Adrenal gland (tissue), 12 donors: Measurements from ENCODE around the gene TAF4. TPM values are rescaled to one million over a fixed set of nuclear protein-coding genes. Genes with fewer than 3 reads are reported as not detected.

Source experiments
- DNase-seq, 7 donors: peaks; one replicate each; pipeline ENCODE4 v3.0.0-alpha.2; 2019 to 2020
- H3K27ac ChIP-seq, 5 donors: fragments of 200-600 bp; sonication (generic) in 4 of 5; 1 replicate in 3 of 5; 2 replicates in 2 of 5; pipeline versions ENCODE4 v1.5.1 to v1.8.0; 2016 to 2020; ENCODE audit warnings: mild to moderate bottlenecking in 1 of 5
- H3K27me3 ChIP-seq: fragments of 200-600 bp; 2 replicates; pipeline ENCODE4 v1.8.0; 2021
- H3K36me3 ChIP-seq, 2 donors: fragments of 200-600 bp; replicated peaks in 1 of 2; 1 replicate in 1 of 2; 2 replicates in 1 of 2; pipeline versions ENCODE4 v1.5.1 to v1.8.0; 2018 to 2022
- H3K4me1 ChIP-seq, 2 donors: fragments of 200-600 bp; replicated peaks in 1 of 2; 1 replicate in 1 of 2; 2 replicates in 1 of 2; pipeline versions ENCODE4 v1.5.1 to v1.8.0; 2018 to 2021
- H3K4me3 ChIP-seq, 4 donors: fragments of 200-600 bp; sonication (generic) in 3 of 4; one replicate each; pipeline ENCODE4 v1.5.1; 2016 to 2018
- H3K9me3 ChIP-seq, 3 donors: fragments of 200-600 bp; sonication (generic) in 1 of 3; replicated peaks in 1 of 3; 1 replicate in 2 of 3; 2 replicates in 1 of 3; pipeline versions ENCODE4 v1.5.1 to v1.8.0; 2016 to 2021
- POLR2A ChIP-seq, 2 donors: fragments of 450-650 bp; IDR thresholded peaks; one replicate each; pipeline ENCODE4 v1.6.1; 2017; ENCODE audit warnings: antibody characterized with exemption in 2 of 2, mild to moderate bottlenecking in 2 of 2, moderate library complexity in 1 of 2
- WGBS, 4 donors: extraction: QIAGEN DNeasy Blood & Tissue Kit in 2 of 4; methylation state at CpG; one replicate each; pipeline versions ENCODE4 v1.1.5 to v1.1.7; 2013 to 2017; 5-methylcytosine and 5-hydroxymethylcytosine counted together
- intact Hi-C, 2 donors: fragments of 100-400 bp; cut with DNase I; formaldehyde crosslinking; loops; one replicate each; pipeline versions ENCODE4 v1.14.1 to v1.15.0; 2022 to 2023
- polyA plus RNA-seq, 3 donors: library from polyadenylated mRNA; stranded (reverse); fragments of 200-250 nt in 2 of 3; fragments of 350-450 nt in 1 of 3; fragmentation: Illumina TruSeq in 1 of 3; extraction: RNeasy Lipid Tissue Mini Kit (QIAGEN cat#74804) in 1 of 3; gene quantifications; one replicate each; pipeline ENCODE4 v1.2.3, GENCODE V29; 2013 to 2014
- total RNA-seq, 9 donors: library from RNA; depleted of rRNA in 4 of 9; stranded (reverse); fragments of >200 nt in 4 of 9; fragments of 120-200 nt in 1 of 9; fragmentation: NEBNext Ultra II Directional in 1 of 9; extraction: Animal tissue kit (Norgen Biotek cat#: 25700) in 1 of 9; gene quantifications; one replicate each; pipeline versions ENCODE4 v1.1.0 to v1.2.4, GENCODE V29; 2013 to 2023
- TF ChIP-seq, protein P1 (sequence below), 6 experiments: fragments of 450-650 bp in 4 of 6; fragments of 200-600 bp in 2 of 6; sonication (generic) in 1 of 6; IDR thresholded peaks; 1 replicate in 5 of 6; 2 replicates in 1 of 6; pipeline versions ENCODE4 v1.5.1 to v1.8.0; 2016 to 2021; ENCODE audit warnings: antibody characterized with exemption in 6 of 6, mild to moderate bottlenecking in 2 of 6, moderate library complexity in 1 of 6
- donor health status: healthy with polysubstance abuse.
- donor health status: Bipolar disorder and iron deficiency.
- donor health status: DM: yes; HTN: yes; CAD: no.
- donor health status: DM: no; HTN: no; CAD: no.
- donor health status: DM: no; HTN: no; CAD: no.
- donor health status: DM: yes; HTN: yes; CAD: no.

The TAF4 gene
- total and polyA plus RNA-seq, 12 donors = 5.2 to 30.9 (median 14.8) TPM

GRCh38 chr20:62069741-62070216, 4.1 kb upstream of the TAF4 start:
- H3K4me1 ChIP-seq = peaks cover 5 to 13% of the 10 kb centered on the region in 2 donors
- peak; percentile 60 to 83 (median 81) for DNase-seq
- H3K4me3 ChIP-seq = no peak overlapping the region
- H3K27me3 ChIP-seq = no peaks in the 10 kb centered on the region
- WGBS, 4 donors = 28 to 79% (median 46%) methylated on average over 5 to 11 of the region's 11 CpGs
- H3K9me3 ChIP-seq = no peaks in the 10 kb centered on the region
- intact Hi-C loops = loop anchor here in 1 of 2 donors (5.0 kb wide), 2 partner anchors 48 to 63 kb away; no protein-coding TSS in a partner anchor
- H3K36me3 ChIP-seq = no peaks in the 10 kb centered on the region
- peak overlapping the region in 4 of 5 donors; percentile 13 to 65 (median 38) for H3K27ac ChIP-seq
- TF ChIP-seq POLR2A (IDR thresholded peaks at IDR 0.05) = peak in 1 of 2 donors; percentile 31
- TF ChIP-seq, protein P1, sequence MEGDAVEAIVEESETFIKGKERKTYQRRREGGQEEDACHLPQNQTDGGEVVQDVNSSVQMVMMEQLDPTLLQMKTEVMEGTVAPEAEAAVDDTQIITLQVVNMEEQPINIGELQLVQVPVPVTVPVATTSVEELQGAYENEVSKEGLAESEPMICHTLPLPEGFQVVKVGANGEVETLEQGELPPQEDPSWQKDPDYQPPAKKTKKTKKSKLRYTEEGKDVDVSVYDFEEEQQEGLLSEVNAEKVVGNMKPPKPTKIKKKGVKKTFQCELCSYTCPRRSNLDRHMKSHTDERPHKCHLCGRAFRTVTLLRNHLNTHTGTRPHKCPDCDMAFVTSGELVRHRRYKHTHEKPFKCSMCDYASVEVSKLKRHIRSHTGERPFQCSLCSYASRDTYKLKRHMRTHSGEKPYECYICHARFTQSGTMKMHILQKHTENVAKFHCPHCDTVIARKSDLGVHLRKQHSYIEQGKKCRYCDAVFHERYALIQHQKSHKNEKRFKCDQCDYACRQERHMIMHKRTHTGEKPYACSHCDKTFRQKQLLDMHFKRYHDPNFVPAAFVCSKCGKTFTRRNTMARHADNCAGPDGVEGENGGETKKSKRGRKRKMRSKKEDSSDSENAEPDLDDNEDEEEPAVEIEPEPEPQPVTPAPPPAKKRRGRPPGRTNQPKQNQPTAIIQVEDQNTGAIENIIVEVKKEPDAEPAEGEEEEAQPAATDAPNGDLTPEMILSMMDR (IDR thresholded peaks at IDR 0.05) = no peak

DNA sequence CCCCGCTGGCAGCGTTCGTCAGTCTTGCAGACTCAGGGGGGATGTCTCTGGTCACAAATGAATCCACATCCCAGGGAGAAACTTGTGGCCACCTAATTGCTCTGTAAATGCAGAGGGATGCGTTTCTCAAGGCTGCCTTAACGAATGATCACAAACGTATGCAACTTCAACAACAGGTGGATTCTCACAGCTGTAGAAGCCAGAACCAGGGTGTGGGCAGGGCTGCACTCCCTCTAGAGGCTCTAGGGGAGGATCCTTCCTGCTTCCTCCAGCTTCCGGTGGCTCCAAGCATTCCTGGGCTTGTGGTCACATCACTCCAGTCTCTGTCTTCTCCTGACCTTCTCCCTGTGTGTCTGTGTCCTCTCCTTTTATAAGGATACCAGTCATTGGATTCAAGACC, 3.3 kb upstream of the TAF4 start:
- Histone ChIP-seq H3K4me1 (peaks cover 6 to 17% of the 10 kb centered on the region in 2 donors), H3K27me3 (no peaks in the 10 kb centered on the region), H3K4me3 (no peak overlapping the region), H3K36me3 (no peaks in the 10 kb centered on the region), H3K27ac (peak overlapping the region in 3 of 5 donors; percentile 13 to 65 (median 15)), H3K9me3 (no peaks in the 10 kb centered on the region)
- WGBS, 4 donors = 88 to 97% (median 90%) methylated on average over 6 to 7 of the region's 7 CpGs
- DNase-seq = peak in 1 of 7 donors; percentile 10
- intact Hi-C loops = loop anchor here in 1 of 2 donors (5.0 kb wide), 2 partner anchors 48 to 63 kb away; no protein-coding TSS in a partner anchor
- TF ChIP-seq, protein P1 (IDR thresholded peaks at IDR 0.05) = no peak
- no peak for TF ChIP-seq POLR2A (IDR thresholded peaks at IDR 0.05)

DNA sequence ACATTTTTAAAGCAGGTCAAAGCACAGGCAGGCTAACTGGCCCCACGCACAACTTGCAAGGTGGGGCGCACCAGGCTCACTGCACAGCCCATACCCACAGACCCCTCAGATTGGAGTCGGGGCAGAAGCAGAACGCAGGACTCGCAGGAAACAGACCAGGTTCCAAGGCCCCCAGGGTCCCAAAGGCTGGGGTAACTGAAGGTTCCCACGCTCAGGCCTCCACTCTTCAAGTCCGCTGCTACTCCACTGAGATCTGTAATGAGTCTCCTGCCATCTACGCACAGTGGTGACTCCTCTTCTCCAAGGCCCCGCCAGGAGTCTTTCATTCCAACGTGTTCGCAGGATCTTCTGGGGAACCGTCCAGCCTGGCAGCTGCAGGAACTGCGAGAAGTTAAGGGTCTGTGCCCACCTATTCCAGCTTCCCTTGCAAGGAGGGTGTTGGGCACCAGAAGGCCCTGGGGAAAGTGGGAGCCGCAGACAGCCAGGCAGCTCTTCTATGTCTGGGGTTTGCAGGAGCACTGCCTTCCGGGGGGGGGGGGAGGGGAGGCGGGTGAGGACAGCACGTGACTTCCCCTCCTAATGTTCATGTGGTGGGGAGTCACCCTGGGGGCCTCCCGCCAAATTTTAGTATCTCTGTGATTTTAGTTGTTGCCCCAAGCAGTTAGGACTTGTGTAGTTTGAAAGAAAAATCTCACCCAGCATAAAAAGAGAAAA, 2.0 kb upstream of the TAF4 start:
- TF ChIP-seq POLR2A (IDR thresholded peaks at IDR 0.05) = no peak
- TF ChIP-seq, protein P1 (IDR thresholded peaks at IDR 0.05) = no peak
- DNase-seq = peak in 1 of 7 donors; percentile 14
- Histone ChIP-seq H3K27ac (no peak overlapping the region), H3K27me3 (no peaks in the 10 kb centered on the region), H3K4me3 (no peak overlapping the region), H3K36me3 (no peaks in the 10 kb centered on the region), H3K4me1 (peaks cover 11 to 30% of the 10 kb centered on the region in 2 donors), H3K9me3 (no peaks in the 10 kb centered on the region)
- intact Hi-C loops = loop anchor here in 1 of 2 donors (5.0 kb wide), 2 partner anchors 50 to 65 kb away; no protein-coding TSS in a partner anchor
- 64 to 80% (median 75%) methylated on average over 13 to 18 of the region's 18 CpGs for WGBS, 4 donors

DNA sequence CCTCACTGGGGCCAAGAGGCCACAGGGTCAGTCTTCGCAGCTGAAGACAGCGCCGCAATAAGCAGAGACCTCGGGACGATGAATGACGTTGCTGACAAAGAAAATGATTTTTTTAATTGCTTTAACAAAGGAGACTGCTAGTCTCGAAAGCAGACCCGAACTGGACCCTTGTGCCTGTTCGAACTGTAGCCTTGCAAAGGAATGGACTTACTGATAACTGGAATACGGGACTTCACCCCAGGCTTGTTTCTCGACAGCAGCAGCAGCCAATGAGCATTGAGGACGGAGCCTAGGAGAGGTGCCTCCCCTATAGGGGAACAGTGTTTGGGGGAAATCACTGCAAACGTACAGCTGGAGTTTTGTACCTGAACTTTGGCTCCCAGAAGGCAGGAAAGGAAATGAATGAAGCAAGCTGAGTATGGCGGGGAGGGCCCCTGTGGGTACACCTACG, 1.3 kb upstream of the TAF4 start:
- Histone ChIP-seq H3K4me3 (peak overlapping the region in 2 of 4 donors; percentile 77 to 79), H3K27ac (peak overlapping the region in 4 of 5 donors; percentile 69 to 100 (median 83)), H3K36me3 (no peaks in the 10 kb centered on the region), H3K9me3 (no peaks in the 10 kb centered on the region), H3K4me1 (peaks cover 11 to 35% of the 10 kb centered on the region in 2 donors), H3K27me3 (no peaks in the 10 kb centered on the region)
- intact Hi-C loops = loop anchor here in 1 of 2 donors (5.0 kb wide), 2 partner anchors 50 to 65 kb away; no protein-coding TSS in a partner anchor
- 17 to 30% (median 19%) methylated on average over 15 of the region's 15 CpGs for WGBS, 4 donors
- DNase-seq = peak in 2 of 7 donors; percentile 20 to 22
- TF ChIP-seq, protein P1 (IDR thresholded peaks at IDR 0.05) = no peak
- TF ChIP-seq POLR2A (IDR thresholded peaks at IDR 0.05) = no peak
